Heart right ventricle (tissue), 16 donors: Measurements from ENCODE around the gene CYB561D2. TPM values are rescaled to one million over a fixed set of nuclear protein-coding genes. Genes with fewer than 3 reads are reported as not detected.

Experiments used
- ATAC-seq, 8 donors: fragments of 200-7000 bp; cut with Tn5 transposase; one replicate each; pipeline ENCODE4 v1.9.1; 2020; ENCODE audit warnings: mild to moderate bottlenecking in 8 of 8, moderate library complexity in 8 of 8, moderate number of reproducible peaks in 1 of 8
- DNase-seq, 2 donors: peaks; one replicate each; pipeline ENCODE4 v3.0.0-alpha.2; 2020
- H3K27ac ChIP-seq, 10 donors: fragments of 200-600 bp; sonication (generic) in 2 of 10; one replicate each; pipeline versions ENCODE4 v1.5.0 to v1.8.0; 2020 to 2022; ENCODE audit warnings: mild to moderate bottlenecking in 3 of 10
- H3K27me3 ChIP-seq, 7 donors: fragments of 200-600 bp; one replicate each; pipeline ENCODE4 v1.8.0; 2021 to 2022; ENCODE audit warnings: mild to moderate bottlenecking in 2 of 7
- H3K36me3 ChIP-seq, 9 donors: fragments of 200-600 bp; sonication (generic) in 1 of 9; one replicate each; pipeline versions ENCODE4 v1.5.0 to v1.8.0; 2020 to 2022; ENCODE audit warnings: mild to moderate bottlenecking in 2 of 9
- H3K4me1 ChIP-seq, 9 donors: fragments of 200-600 bp; sonication (generic) in 1 of 9; one replicate each; pipeline versions ENCODE4 v1.5.0 to v1.8.0; 2020 to 2022; ENCODE audit warnings: mild to moderate bottlenecking in 4 of 9
- H3K4me3 ChIP-seq, 10 donors: fragments of 200-600 bp; sonication (generic) in 2 of 10; one replicate each; pipeline versions ENCODE4 v1.5.0 to v1.8.0; 2020 to 2022; ENCODE audit warnings: mild to moderate bottlenecking in 7 of 10, moderate library complexity in 2 of 10
- H3K9me3 ChIP-seq, 11 donors: fragments of 200-600 bp in 10 of 11; sonication (generic) in 2 of 11; one replicate each; pipeline versions ENCODE4 v1.5.0 to v1.8.0; 2013 to 2022; ENCODE audit warnings: mild to moderate bottlenecking in 2 of 11, control low read depth in 1 of 11, moderate library complexity in 1 of 11
- WGBS, 2 donors: extraction: QIAGEN DNeasy Blood & Tissue Kit; methylation state at CpG; one replicate each; pipeline ENCODE4 v1.1.7; 2013; ENCODE audit warnings: inconsistent platforms in 1 of 2; 5-methylcytosine and 5-hydroxymethylcytosine counted together
- intact Hi-C, 10 donors: fragments of 100-400 bp; cut with DNase I; formaldehyde crosslinking; loops; one replicate each; pipeline versions ENCODE4 v1.11.1 to v1.14.2; 2022
- polyA plus RNA-seq, 2 donors: library from polyadenylated mRNA; stranded (reverse); fragments of 200-250 nt; gene quantifications; one replicate each; pipeline ENCODE4 v1.2.3, GENCODE V29; 2013
- total RNA-seq, 10 donors: library from RNA; stranded (reverse); fragmentation: NEBNext Ultra II Directional in 3 of 10; extraction: Animal tissue kit (Norgen Biotek cat#: 25700) in 3 of 10; gene quantifications; one replicate each; pipeline versions ENCODE4 v1.2.1 to v1.2.4, GENCODE V29; 2021 to 2023
- TF ChIP-seq, protein P1 (sequence below), 9 donors: fragments of 200-600 bp; sonication (generic) in 2 of 9; IDR thresholded peaks; one replicate each; pipeline versions ENCODE4 v1.5.0 to v1.8.0; 2021 to 2022; ENCODE audit warnings: antibody characterized with exemption in 9 of 9, mild to moderate bottlenecking in 5 of 9, moderate library complexity in 1 of 9
- donor health status: Arrhythmogenic right ventricular cardiomyopathy.
- donor health status: ischemic (EF 13 %, LVEDD 7.1; RV severe dilation, severe dysfunction).
- donor health status: healthy with polysubstance abuse.
- donor health status: DM: no; HTN: yes; CAD: no.
- donor health status: DM: no; HTN: no; CAD: no.
- donor health status: ischemic (EF 25% LVEDD 6.9; RV normal size, moderate dysfunction).
- donor health status: ischemic (EF 25% LVEDD 5.7; RV mildly dilated, moderate dysfunction).
- donor health status: healthy.
- donor health status: DM: yes; HTN: yes; CAD: no.
- donor health status: Ischemic cardiomyopathy.
- donor health status: ischemic (EF 35%, LVEDD 5.7; RV mildly dilated, moderate dysfunction).
- donor health status: nonischemic (EF 11% LVEDD 7.7; RV severe dilation, severe dysfunction).
- donor health status: DM: yes; HTN: yes; CAD: no.
- donor health status: PGD.
- donor health status: ischemic (EF 29% LVEDD 5.4; RV normal size, mild dysfunction).
- donor health status: nonischemic (EF 23%, LVEDD 6.1; RV moderate dilation, normal function).

Gene CYB561D2
- total and polyA plus RNA-seq, 12 donors, result 3.9 to 21.8 (median 5.8) TPM

GRCh38 chr3:50383750-50384149 lies 33.1 kb downstream of the CYB561D2 start:
- WGBS, 2 donors, result 91 to 92% methylated on average over 6 of the region's 6 CpGs
- H3K36me3 ChIP-seq, result no peaks in the 10 kb centered on the region
- no peaks in the 10 kb centered on the region for H3K4me1 ChIP-seq
- H3K27me3 ChIP-seq, result no peaks in the 10 kb centered on the region
- ATAC-seq (no peak), DNase-seq (no peak)
- H3K9me3 ChIP-seq, result no peaks in the 10 kb centered on the region
- TF ChIP-seq, protein P1, sequence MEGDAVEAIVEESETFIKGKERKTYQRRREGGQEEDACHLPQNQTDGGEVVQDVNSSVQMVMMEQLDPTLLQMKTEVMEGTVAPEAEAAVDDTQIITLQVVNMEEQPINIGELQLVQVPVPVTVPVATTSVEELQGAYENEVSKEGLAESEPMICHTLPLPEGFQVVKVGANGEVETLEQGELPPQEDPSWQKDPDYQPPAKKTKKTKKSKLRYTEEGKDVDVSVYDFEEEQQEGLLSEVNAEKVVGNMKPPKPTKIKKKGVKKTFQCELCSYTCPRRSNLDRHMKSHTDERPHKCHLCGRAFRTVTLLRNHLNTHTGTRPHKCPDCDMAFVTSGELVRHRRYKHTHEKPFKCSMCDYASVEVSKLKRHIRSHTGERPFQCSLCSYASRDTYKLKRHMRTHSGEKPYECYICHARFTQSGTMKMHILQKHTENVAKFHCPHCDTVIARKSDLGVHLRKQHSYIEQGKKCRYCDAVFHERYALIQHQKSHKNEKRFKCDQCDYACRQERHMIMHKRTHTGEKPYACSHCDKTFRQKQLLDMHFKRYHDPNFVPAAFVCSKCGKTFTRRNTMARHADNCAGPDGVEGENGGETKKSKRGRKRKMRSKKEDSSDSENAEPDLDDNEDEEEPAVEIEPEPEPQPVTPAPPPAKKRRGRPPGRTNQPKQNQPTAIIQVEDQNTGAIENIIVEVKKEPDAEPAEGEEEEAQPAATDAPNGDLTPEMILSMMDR (IDR thresholded peaks at IDR 0.05), result no peak
- H3K27ac ChIP-seq, result no peak overlapping the region
- no peak overlapping the region for H3K4me3 ChIP-seq
- intact Hi-C loops, result no loop called here

GRCh38 chr3:50385754-50386153 lies 35.1 kb downstream of the CYB561D2 start:
- no peaks in the 10 kb centered on the region for H3K9me3 ChIP-seq
- peaks cover 2 to 10% (median 9%) of the 10 kb centered on the region in 9 donors for H3K4me1 ChIP-seq
- TF ChIP-seq, protein P1 (IDR thresholded peaks at IDR 0.05), result no peak
- ATAC-seq (no peak), DNase-seq (no peak)
- no peak overlapping the region for H3K4me3 ChIP-seq
- no peak overlapping the region for H3K27ac ChIP-seq
- intact Hi-C loops, result no loop called here
- WGBS, 2 donors, result 70 to 71% methylated on average over 13 of the region's 13 CpGs
- no peaks in the 10 kb centered on the region for H3K27me3 ChIP-seq
- H3K36me3 ChIP-seq, result no peaks in the 10 kb centered on the region

- peaks cover 9 to 33% (median 26%) of the 10 kb centered on the region in 9 donors for H3K4me1 ChIP-seq
- intact Hi-C loops, result no loop called here
- no peak overlapping the region for H3K27ac ChIP-seq
- TF ChIP-seq, protein P1 (IDR thresholded peaks at IDR 0.05), result peak in 4 of 9 donors; percentile 14 to 26 (median 22)
- H3K4me3 ChIP-seq, result no peak overlapping the region
- no peaks in the 10 kb centered on the region for H3K36me3 ChIP-seq
- 82 to 87% methylated on average over 25 of the region's 25 CpGs for WGBS, 2 donors
- DNase-seq, result no peak
- no peak for ATAC-seq
- no peaks in the 10 kb centered on the region for H3K9me3 ChIP-seq
- no peaks in the 10 kb centered on the region for H3K27me3 ChIP-seq
These were observed 37.5 kb downstream of the CYB561D2 start for GRCh38 chr3:50388016-50388719.

DNA sequence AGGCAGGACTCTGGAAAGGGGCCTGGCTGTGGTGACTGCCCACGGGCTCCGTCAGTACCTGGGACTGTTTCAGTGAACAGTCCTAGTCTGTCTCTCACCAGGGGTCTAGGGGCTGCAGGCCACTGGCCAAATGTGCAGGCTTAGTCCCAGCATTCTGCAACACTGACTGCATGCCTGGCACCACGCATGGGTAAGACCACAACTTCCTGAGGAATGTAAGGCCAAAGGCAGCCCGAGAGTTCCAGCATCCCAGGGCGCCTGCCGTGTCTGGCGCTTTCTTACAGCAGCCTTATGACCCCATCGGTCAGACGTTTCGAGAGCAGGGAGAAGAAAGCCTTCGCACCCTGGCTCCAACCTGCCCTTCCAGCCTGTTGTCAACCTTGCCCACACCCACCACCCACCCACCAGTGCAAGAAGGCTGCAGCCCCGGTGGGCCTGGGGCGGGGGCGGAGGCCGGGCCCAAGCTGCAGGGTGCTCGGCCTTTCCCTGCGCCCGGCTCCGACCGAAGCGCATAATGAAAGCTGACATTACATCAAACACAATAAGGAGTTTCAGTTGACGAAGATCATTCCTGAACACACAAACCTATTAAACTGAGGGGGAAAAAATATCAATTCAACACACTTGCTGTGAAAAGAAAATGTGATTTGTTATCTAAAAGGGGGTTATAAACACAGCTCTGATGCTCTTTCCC lies 38.2 kb downstream of the CYB561D2 start:
- Histone ChIP-seq H3K36me3 (no peaks in the 10 kb centered on the region), H3K4me1 (peaks cover 9 to 33% (median 26%) of the 10 kb centered on the region in 9 donors), H3K9me3 (no peaks in the 10 kb centered on the region), H3K4me3 (no peak overlapping the region), H3K27ac (no peak overlapping the region), H3K27me3 (no peaks in the 10 kb centered on the region)
- TF ChIP-seq, protein P1 (IDR thresholded peaks at IDR 0.05), result no peak
- 89 to 90% methylated on average over 20 to 22 of the region's 22 CpGs for WGBS, 2 donors
- intact Hi-C loops, result no loop called here
- DNase-seq, result no peak
- ATAC-seq, result no peak
